H9 (cell line): Measurements from ENCODE around the gene EXOG. TPM values are rescaled to one million over a fixed set of nuclear protein-coding genes. Genes with fewer than 3 reads are reported as not detected.

Source experiments
- DNase-seq: peaks from one replicate; pipeline ENCODE4 v3.0.0-alpha.2; 2017
- H2AFZ ChIP-seq: one replicate; pipeline ENCODE4 v1.6.1; 2013; ENCODE audit warnings: mild to moderate bottlenecking, low read length, control low read depth, moderate library complexity
- H2AK5ac ChIP-seq: 2 replicates; pipeline ENCODE4 v1.6.1; 2013; ENCODE audit warnings: low read length, control low read depth, mixed read lengths; ENCODE audit not compliant: insufficient read length
- H2BK120ac ChIP-seq: one replicate; pipeline ENCODE4 v1.6.1; 2013; ENCODE audit warnings: low read depth, mild to moderate bottlenecking, low read length, control low read depth, inconsistent platforms; ENCODE audit not compliant: poor library complexity, severe bottlenecking
- H2BK12ac ChIP-seq: 2 replicates; pipeline ENCODE4 v1.6.1; 2013; ENCODE audit warnings: low read length, control low read depth, mixed read lengths, low read depth; ENCODE audit not compliant: insufficient read length
- H2BK15ac ChIP-seq: 2 replicates; pipeline ENCODE4 v1.6.1; 2013; ENCODE audit warnings: low read depth, low read length, control low read depth
- H2BK20ac ChIP-seq: one replicate; pipeline ENCODE4 v1.6.1; 2013; ENCODE audit warnings: low read depth, mild to moderate bottlenecking, low read length, control low read depth, inconsistent platforms; ENCODE audit not compliant: poor library complexity, severe bottlenecking
- H2BK5ac ChIP-seq: 2 replicates; pipeline ENCODE4 v1.6.1; 2013; ENCODE audit warnings: low read length, control low read depth, mixed read lengths; ENCODE audit not compliant: insufficient read length
- H3K14ac ChIP-seq: 2 replicates; pipeline ENCODE4 v1.6.1; 2013; ENCODE audit warnings: low read length, control low read depth; ENCODE audit not compliant: insufficient read depth
- H3K18ac ChIP-seq: 2 replicates; pipeline ENCODE4 v1.6.1; 2013; ENCODE audit warnings: low read depth, mild to moderate bottlenecking, mixed read lengths, low read length, control low read depth; ENCODE audit not compliant: insufficient read length
- H3K23ac ChIP-seq: 2 replicates; pipeline ENCODE4 v1.6.1; 2013; ENCODE audit warnings: low read length, control low read depth, mixed read lengths, low read depth; ENCODE audit not compliant: insufficient read length
- H3K23me2 ChIP-seq: 2 replicates; pipeline ENCODE4 v1.6.1; 2013; ENCODE audit warnings: low read depth, mild to moderate bottlenecking, mixed read lengths, low read length, control low read depth; ENCODE audit not compliant: insufficient read length, poor library complexity, severe bottlenecking
- H3K27ac ChIP-seq: 2 replicates; pipeline ENCODE4 v1.5.1; 2013; ENCODE audit warnings: low read length, control low read depth, mixed read lengths, low read depth; ENCODE audit not compliant: insufficient read length
- H3K27me3 ChIP-seq: 2 replicates; pipeline ENCODE4 v1.6.1; 2013; ENCODE audit warnings: low read length, control low read depth, inconsistent platforms; ENCODE audit not compliant: insufficient read depth
- H3K4ac ChIP-seq: 2 replicates; pipeline ENCODE4 v1.6.1; 2013; ENCODE audit warnings: low read depth, mild to moderate bottlenecking, control low read depth, inconsistent platforms, low read length, moderate library complexity
- H3K4me1 ChIP-seq: 2 replicates; pipeline ENCODE4 v1.6.1; 2013; ENCODE audit warnings: low read length, control low read depth, inconsistent platforms; ENCODE audit not compliant: insufficient read depth
- H3K4me2 ChIP-seq: 2 replicates; pipeline ENCODE4 v1.6.1; 2013; ENCODE audit warnings: low read length, control low read depth, mixed read lengths; ENCODE audit not compliant: insufficient read length, insufficient read depth
- H3K56ac ChIP-seq: 2 replicates; pipeline ENCODE4 v1.6.1; 2013; ENCODE audit warnings: low read depth, mild to moderate bottlenecking, mixed read lengths, low read length, control low read depth; ENCODE audit not compliant: insufficient read length
- H3K79me1 ChIP-seq: 2 replicates; pipeline ENCODE4 v1.6.1; 2013; ENCODE audit warnings: low read depth, mild to moderate bottlenecking, moderate library complexity, low read length, control low read depth, inconsistent platforms; ENCODE audit not compliant: insufficient read depth, poor library complexity, severe bottlenecking
- H3K79me2 ChIP-seq: 2 replicates; pipeline ENCODE4 v1.6.1; 2013; ENCODE audit warnings: low read length, control low read depth, inconsistent platforms; ENCODE audit not compliant: insufficient read depth
- H3K9ac ChIP-seq: 2 replicates; pipeline ENCODE4 v1.6.1; 2013; ENCODE audit warnings: low read length, control low read depth, mixed read lengths; ENCODE audit not compliant: insufficient read length; ENCODE audit errors: extremely low read depth
- H3K9me3 ChIP-seq: one replicate; pipeline ENCODE4 v1.6.1; 2013; ENCODE audit warnings: low read depth, low read length, inconsistent platforms; ENCODE audit not compliant: control insufficient read depth
- H3T11ph ChIP-seq: one replicate; pipeline ENCODE4 v1.6.1; 2013; ENCODE audit warnings: mild to moderate bottlenecking, low read length, control low read depth, inconsistent platforms
- H4K20me1 ChIP-seq: one replicate; pipeline ENCODE4 v1.6.1; 2013; ENCODE audit not compliant: control insufficient read depth, insufficient read length, insufficient read depth
- H4K5ac ChIP-seq: 2 replicates; pipeline ENCODE4 v1.6.1; 2013; ENCODE audit warnings: low read depth, mild to moderate bottlenecking, mixed read lengths, low read length, control low read depth; ENCODE audit not compliant: insufficient read length
- H4K8ac ChIP-seq: replicated peaks from 2 replicates; pipeline ENCODE4 v1.6.1; 2013; ENCODE audit warnings: low read length, control low read depth, mixed read lengths, low read depth; ENCODE audit not compliant: insufficient read length
- H4K91ac ChIP-seq: 2 replicates; pipeline ENCODE4 v1.6.1; 2013; ENCODE audit warnings: low read depth, mild to moderate bottlenecking, moderate library complexity, mixed read lengths, low read length, control low read depth; ENCODE audit not compliant: insufficient read length
- H3K27ac Mint-ChIP-seq, 3 experiments: 2 replicates in 2 of 3; 3 replicates in 1 of 3; pipeline ENCODE4 v1.8.0; 2020 to 2021; ENCODE audit warnings: mixed read lengths in 3 of 3, mild to moderate bottlenecking in 1 of 3, moderate library complexity in 1 of 3
- H3K27me3 Mint-ChIP-seq: 2 replicates; pipeline ENCODE4 v1.8.0; 2021; ENCODE audit warnings: low read depth, mild to moderate bottlenecking, moderate library complexity, mixed read lengths
- H3K36me3 Mint-ChIP-seq, 3 experiments: 2 replicates in 2 of 3; 3 replicates in 1 of 3; pipeline ENCODE4 v1.8.0; 2020 to 2021; ENCODE audit warnings: low read depth in 3 of 3, mixed read lengths in 3 of 3; ENCODE audit not compliant: insufficient read depth in 1 of 3
- H3K4me1 Mint-ChIP-seq, 2 experiments: 2 replicates each; pipeline ENCODE4 v1.8.0; 2020; ENCODE audit warnings: mixed read lengths in 2 of 2
- H3K4me3 Mint-ChIP-seq, 2 experiments: 2 replicates in 1 of 2; 3 replicates in 1 of 2; pipeline ENCODE4 v1.8.0; 2020 to 2021; ENCODE audit warnings: mild to moderate bottlenecking in 2 of 2, mixed read lengths in 2 of 2, moderate library complexity in 1 of 2
- H3K9me3 Mint-ChIP-seq, 2 experiments: 2 replicates in 1 of 2; 3 replicates in 1 of 2; pipeline ENCODE4 v1.8.0; 2020; ENCODE audit warnings: mild to moderate bottlenecking in 2 of 2, mixed read lengths in 2 of 2, moderate library complexity in 1 of 2
- total RNA-seq: library from RNA; stranded (reverse); gene quantifications from 2 replicates; pipeline ENCODE4 v1.2.1, GENCODE V29; 2021
- TF ChIP-seq, protein P1 (sequence below): fragments of 200-600 bp; sonication (generic); conservative IDR thresholded peaks from 3 replicates; pipeline ENCODE4 v1.8.0; 2021; ENCODE audit warnings: antibody characterized with exemption, mild to moderate bottlenecking

EXOG gene
- total RNA-seq, 1 experiment from 2014 or later = 14.1 TPM

DNA sequence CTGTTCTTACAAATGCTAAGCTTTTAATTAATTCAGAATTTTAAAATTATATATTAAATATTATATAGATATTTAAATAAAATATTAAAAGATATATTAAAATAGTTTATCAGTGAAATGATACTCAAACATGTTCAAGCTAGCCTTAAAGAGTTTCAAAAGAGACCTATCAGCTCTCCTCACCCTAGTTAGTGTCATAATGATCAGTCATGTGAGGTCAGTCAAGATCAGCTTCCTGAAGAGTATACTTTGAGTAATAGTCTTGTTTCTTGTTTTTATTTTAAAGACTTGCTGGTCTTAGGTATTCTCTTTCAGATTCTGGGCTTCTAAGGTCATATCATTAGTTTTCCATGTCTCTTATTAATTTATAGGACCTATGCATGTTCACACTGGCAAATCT, 14.5 kb downstream of the EXOG start:
- Histone ChIP-seq H2BK20ac (no peak overlapping the region), H3K23ac (no peak overlapping the region), H2AFZ (no peak overlapping the region), H3K56ac (no peak overlapping the region), H4K91ac (no peak overlapping the region), H3K4me1 (no peaks in the 10 kb centered on the region), H3K27ac (no peak overlapping the region), H2BK120ac (no peak overlapping the region), H3K79me1 (no peaks in the 10 kb centered on the region), H4K8ac (no peak overlapping the region), H4K5ac (no peak overlapping the region), H3K18ac (no peak overlapping the region), H3K9ac (no peak overlapping the region), H3K4ac (no peak overlapping the region), H3K23me2 (no peaks in the 10 kb centered on the region), H3K9me3 (no peaks in the 10 kb centered on the region), H3K4me2 (no peak overlapping the region), H3T11ph (no peak overlapping the region), H3K14ac (no peak overlapping the region), H4K20me1 (no peaks in the 10 kb centered on the region), H3K79me2 (no peaks in the 10 kb centered on the region), H2BK15ac (no peak overlapping the region), H3K27me3 (no peaks in the 10 kb centered on the region), H2BK12ac (no peak overlapping the region), H2BK5ac (no peak overlapping the region), H2AK5ac (no peak overlapping the region)
- DNase-seq = no peak
- no peaks in the 10 kb centered on the region for H3K9me3 Mint-ChIP-seq
- H3K27me3 Mint-ChIP-seq = no peaks in the 10 kb centered on the region
- H3K36me3 Mint-ChIP-seq = peaks cover 12 to 41% (median 22%) of the 10 kb centered on the region in 3 experiments; a peak in 6 of 7 replicates
- TF ChIP-seq, protein P1, sequence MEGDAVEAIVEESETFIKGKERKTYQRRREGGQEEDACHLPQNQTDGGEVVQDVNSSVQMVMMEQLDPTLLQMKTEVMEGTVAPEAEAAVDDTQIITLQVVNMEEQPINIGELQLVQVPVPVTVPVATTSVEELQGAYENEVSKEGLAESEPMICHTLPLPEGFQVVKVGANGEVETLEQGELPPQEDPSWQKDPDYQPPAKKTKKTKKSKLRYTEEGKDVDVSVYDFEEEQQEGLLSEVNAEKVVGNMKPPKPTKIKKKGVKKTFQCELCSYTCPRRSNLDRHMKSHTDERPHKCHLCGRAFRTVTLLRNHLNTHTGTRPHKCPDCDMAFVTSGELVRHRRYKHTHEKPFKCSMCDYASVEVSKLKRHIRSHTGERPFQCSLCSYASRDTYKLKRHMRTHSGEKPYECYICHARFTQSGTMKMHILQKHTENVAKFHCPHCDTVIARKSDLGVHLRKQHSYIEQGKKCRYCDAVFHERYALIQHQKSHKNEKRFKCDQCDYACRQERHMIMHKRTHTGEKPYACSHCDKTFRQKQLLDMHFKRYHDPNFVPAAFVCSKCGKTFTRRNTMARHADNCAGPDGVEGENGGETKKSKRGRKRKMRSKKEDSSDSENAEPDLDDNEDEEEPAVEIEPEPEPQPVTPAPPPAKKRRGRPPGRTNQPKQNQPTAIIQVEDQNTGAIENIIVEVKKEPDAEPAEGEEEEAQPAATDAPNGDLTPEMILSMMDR = no peak
- no peaks in the 10 kb centered on the region for H3K4me1 Mint-ChIP-seq
- no peak overlapping the region for H3K4me3 Mint-ChIP-seq
- no peak overlapping the region for H3K27ac Mint-ChIP-seq
